AG10803 (cell line): ENCODE results near the gene TMEM256.
A peak's percentile ranks its signal among the peaks of the same experiment; 100 is the strongest.
"Not testable (repeated sequence)": the region's sequence is repeated elsewhere in the genome, so short reads cannot be mapped to it uniquely, and the experiment has no call there.

ENCODE experiments used
- DNase-seq: peaks from one replicate; pipeline ENCODE4 v3.0.0; 2010; ENCODE audit warnings: low read depth
- H3K4me3 ChIP-seq: 2 replicates; pipeline ENCODE4 v1.5.1; 2011; ENCODE audit warnings: mild to moderate bottlenecking, low read length, control low read depth
- TF ChIP-seq, protein P1 (sequence below): conservative IDR thresholded peaks from 2 replicates; pipeline ENCODE4 v1.5.1; 2011; ENCODE audit warnings: mild to moderate bottlenecking, low read length, control low read depth, inconsistent platforms

TMEM256 gene

DNA sequence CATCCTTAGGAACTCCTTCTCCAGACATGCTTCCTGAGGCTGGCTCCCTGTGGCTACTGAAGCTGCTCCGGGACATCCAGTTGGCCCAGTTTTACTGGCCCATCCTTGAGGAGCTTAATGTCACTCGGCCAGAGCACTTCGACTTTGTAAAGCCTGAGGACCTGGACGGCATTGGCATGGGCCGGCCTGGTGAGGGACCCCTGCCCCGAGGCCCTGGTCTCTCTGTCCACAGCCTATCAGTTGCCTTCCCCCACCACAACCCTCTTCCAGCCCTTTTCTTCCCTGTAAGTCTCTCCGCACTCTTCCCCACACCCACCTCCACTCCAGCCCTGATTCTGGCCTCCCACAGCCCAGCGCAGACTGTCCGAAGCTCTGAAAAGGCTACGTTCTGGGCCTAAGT, 21.0 kb downstream of the TMEM256 start:
- no peak overlapping the region for H3K4me3 ChIP-seq
- no peak for DNase-seq
- TF ChIP-seq, protein P1, sequence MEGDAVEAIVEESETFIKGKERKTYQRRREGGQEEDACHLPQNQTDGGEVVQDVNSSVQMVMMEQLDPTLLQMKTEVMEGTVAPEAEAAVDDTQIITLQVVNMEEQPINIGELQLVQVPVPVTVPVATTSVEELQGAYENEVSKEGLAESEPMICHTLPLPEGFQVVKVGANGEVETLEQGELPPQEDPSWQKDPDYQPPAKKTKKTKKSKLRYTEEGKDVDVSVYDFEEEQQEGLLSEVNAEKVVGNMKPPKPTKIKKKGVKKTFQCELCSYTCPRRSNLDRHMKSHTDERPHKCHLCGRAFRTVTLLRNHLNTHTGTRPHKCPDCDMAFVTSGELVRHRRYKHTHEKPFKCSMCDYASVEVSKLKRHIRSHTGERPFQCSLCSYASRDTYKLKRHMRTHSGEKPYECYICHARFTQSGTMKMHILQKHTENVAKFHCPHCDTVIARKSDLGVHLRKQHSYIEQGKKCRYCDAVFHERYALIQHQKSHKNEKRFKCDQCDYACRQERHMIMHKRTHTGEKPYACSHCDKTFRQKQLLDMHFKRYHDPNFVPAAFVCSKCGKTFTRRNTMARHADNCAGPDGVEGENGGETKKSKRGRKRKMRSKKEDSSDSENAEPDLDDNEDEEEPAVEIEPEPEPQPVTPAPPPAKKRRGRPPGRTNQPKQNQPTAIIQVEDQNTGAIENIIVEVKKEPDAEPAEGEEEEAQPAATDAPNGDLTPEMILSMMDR = no peak

DNA sequence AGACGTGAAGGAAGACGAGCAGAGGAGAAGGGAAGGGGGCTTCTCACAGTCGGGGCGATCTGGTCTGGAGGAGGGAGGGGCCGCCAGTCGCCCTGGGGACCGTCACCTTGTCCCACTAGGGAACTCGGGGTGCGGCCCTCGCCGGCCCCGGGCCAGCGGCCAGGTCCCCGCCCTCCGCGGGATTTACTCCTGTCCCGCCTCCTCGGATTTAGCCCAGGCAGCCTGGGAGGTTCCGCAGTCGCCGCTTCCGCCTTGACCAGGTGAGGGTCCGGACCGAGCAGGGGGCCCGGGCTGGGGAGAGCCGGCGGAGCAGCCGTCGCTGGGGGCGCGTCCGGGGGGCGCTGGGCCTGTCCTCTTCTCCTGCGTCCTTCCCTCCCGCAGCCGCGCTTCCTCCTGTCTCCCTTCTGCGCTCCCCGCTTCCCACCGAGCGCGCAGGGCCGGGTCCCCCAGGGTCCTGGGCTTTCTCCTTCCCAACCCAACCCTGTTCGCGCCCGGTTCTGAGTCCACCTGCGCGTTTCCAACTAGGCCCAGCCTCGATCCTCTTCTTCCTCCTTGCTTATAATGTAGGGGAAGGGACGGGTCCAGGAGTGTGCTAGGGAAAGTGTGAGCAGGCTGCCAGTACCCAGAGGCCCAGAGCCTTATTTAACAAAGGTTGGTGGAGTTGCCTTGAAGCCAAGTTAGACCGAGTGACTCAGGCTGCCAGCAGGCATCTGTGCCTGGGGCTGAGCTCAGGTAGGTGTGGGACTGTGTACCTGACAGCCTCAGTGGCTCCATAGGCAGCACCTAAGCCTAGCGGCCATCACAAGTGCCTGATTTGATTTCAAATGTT, 22.8 kb downstream of the TMEM256 start, which contains the start of gene TNK1:
Gene TNK1, plus strand, starts transcription at position 235 of the 829 bp plus-strand sequence. CDS start 1,838 bp downstream, outside the sequence.
- TF ChIP-seq, protein P1 = no peak
- no peak for DNase-seq
- H3K4me3 ChIP-seq = peak within 1 kb of the TSS; percentile 44

DNA sequence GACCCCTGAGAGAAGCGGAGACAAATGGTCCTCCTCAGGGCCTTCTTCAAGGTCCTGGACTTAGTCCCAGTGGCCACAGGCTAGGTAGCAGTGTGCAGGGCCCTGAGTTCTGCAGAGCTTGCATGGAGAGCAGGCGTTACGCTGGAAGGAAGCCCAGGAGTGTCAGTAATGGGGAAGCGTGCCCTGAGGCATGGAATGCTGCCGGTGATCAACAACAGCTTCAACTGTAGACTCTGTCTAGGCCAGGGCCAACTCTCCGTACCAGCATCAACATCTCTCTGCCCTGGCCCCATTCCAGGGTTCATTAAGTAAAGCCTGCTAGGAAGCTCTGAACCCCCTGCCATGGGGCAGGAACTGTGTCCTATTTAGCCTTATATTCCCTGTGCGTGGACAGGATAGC, 23.6 kb downstream of the TMEM256 start:
- TF ChIP-seq, protein P1 = peak; percentile 22
- H3K4me3 ChIP-seq = peak overlapping the region; percentile 44
- DNase-seq = peak; percentile 75

DNA sequence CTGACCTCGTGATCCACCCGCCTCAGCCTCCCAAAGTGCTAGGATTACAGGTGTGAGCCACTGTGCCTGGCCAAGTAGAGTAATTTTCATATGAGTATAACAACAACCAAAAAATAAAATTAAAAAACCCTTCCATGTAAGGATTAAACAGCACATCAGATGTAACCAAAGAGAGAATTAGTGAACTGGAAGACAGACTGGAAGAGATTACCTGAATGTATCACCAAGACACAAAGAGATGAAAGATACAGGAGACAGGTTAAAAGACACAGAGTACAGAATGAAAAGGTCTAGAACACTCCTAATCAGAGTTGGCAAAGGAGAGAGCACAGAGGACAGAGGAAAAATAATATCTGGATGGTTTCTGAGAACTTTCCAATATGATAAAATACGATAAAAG, 24.8 kb downstream of the TMEM256 start:
- DNase-seq = no peak
- TF ChIP-seq, protein P1 = no peak
- H3K4me3 ChIP-seq = no peak overlapping the region

DNA sequence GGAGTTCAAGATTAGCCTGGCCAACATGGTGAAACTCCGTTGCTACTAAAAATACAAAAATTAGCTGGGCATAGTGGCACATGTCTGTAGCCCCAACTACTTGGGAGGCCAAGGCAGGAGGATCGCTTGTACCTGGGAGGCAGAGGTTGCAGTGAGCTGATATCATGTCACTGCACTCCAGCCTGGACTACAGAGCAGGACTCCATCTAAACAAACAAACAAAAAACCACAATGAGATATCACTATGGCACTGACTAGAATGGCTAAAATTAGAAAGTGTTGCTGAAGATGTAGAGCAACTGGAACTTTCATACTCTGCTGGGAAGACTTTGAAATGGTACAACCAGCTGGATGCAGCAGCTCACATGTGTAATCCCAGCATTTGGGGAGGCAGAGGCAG, 29.5 kb downstream of the TMEM256 start:
- H3K4me3 ChIP-seq = no peak overlapping the region
- DNase-seq = no peak
- TF ChIP-seq, protein P1 = no peak

DNA sequence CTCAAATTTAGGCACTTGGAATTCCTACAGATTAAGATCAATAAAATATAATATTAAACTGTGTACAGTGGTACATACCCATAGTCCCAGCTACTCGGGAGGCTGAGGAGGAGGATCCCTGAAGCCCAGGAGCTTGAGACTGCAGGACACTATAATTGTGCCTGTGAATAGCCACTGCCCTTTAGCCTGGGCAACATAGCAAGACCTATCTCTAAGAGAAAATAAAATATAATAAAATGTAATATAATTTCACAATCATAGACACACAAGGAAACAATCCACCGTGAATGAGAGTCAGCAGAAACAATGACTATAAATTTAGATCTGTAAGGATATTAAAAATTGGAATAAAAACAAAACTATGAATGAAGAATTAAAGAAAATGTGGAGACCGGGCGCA, 33.0 kb downstream of the TMEM256 start:
- DNase-seq = no peak
- TF ChIP-seq, protein P1 = no peak
- no peak overlapping the region for H3K4me3 ChIP-seq

DNA sequence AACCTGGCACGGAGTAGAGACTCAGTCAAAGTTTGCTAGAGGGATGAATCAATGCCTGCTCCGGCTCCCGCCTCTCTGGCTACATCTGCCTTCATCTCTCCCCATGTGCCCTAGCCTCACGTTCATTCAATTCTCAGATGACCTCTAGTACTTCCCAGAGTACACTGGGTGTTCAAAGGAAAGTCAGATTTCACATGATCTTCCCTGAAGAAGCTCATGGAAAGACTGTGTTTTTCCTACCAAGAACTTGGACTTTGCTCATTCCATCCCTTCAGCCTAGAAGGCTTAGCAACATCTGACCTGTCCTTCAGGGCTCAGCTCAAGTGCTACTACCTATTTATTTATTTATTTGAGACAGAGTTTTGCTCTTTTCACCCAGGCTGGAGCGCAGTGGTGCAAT, 34.1 kb downstream of the TMEM256 start:
- DNase-seq = no peak
- no peak overlapping the region for H3K4me3 ChIP-seq
- TF ChIP-seq, protein P1 = no peak

DNA sequence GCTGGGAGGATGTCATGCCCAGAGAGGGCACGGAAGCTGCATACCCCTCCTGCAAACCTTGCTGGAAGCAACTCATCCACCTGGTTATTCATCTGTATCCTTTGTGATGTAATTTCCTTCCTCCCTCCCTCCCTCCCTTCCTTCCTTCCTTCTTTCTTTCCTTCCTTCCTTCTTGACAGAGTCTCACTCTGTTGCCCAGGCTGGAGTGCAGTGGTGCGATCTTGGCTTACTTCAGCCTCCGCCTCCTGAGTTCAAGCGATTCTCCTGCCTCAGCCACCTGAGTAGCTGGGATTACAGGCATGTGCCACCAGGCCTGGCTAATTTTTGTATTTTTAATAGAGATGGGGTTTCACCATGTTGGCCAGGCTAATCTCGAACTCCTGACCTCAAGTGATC, 35.3 kb downstream of the TMEM256 start:
- DNase-seq, H3K4me3 ChIP-seq: not testable (repeated sequence)
